Loucy (cell line): ENCODE data around the gene ZNF609.

ENCODE experiments used
- CTCF ChIP-seq: fragments of 200-600 bp; sonication (generic); conservative IDR thresholded peaks from 2 replicates; pipeline ENCODE4 v1.5.1; 2014; ENCODE audit warnings: mild to moderate bottlenecking, antibody characterized with exemption, low read length
- EZH2phosphoT487 ChIP-seq: fragments of 200-600 bp; IDR thresholded peaks from 2 replicates; pipeline ENCODE4 v1.6.1; 2018; ENCODE audit warnings: antibody characterized with exemption, mild to moderate bottlenecking, moderate library complexity, borderline replicate concordance

- TF ChIP-seq CTCF (no peak), EZH2phosphoT487 (no peak)
Measured at GRCh38 chr15:64687172-64687571, 226.8 kb downstream of the ZNF609 start.
